Peyer's patch (tissue), 4 donors: ENCODE data around the gene TYRP1. TPM values are rescaled to one million over a fixed set of nuclear protein-coding genes. Genes with fewer than 3 reads are reported as not detected.

Source experiments
- DNase-seq, 3 donors: peaks; one replicate each; pipeline ENCODE4 v3.0.0-alpha.2; 2017 to 2019
- H3K27ac ChIP-seq, 4 donors: fragments of 200-600 bp; sonication (generic); one replicate each; pipeline ENCODE4 v1.5.1; 2016 to 2019
- H3K27me3 ChIP-seq, 2 donors: fragments of 200-600 bp; sonication (generic); one replicate each; pipeline ENCODE4 v1.5.1; 2019
- H3K36me3 ChIP-seq, 3 donors: fragments of 200-600 bp; sonication (generic); one replicate each; pipeline ENCODE4 v1.5.1; 2016 to 2019
- H3K4me1 ChIP-seq, 4 donors: fragments of 200-600 bp; sonication (generic); one replicate each; pipeline ENCODE4 v1.5.1; 2016 to 2019
- H3K4me3 ChIP-seq, 4 donors: fragments of 200-600 bp; sonication (generic); 1 replicate in 3 of 4; 2 replicates in 1 of 4; pipeline ENCODE4 v1.5.1; 2016 to 2019; ENCODE audit warnings: mild to moderate bottlenecking in 1 of 4
- H3K9me3 ChIP-seq, 4 donors: fragments of 200-600 bp; sonication (generic); one replicate each; pipeline ENCODE4 v1.5.1; 2016 to 2019; ENCODE audit warnings: mild to moderate bottlenecking in 1 of 4
- POLR2A ChIP-seq, 2 donors: fragments of 450-650 bp; IDR thresholded peaks; one replicate each; pipeline ENCODE4 v1.5.1; 2017; ENCODE audit warnings: antibody characterized with exemption in 2 of 2, mild to moderate bottlenecking in 2 of 2, moderate library complexity in 2 of 2
- total RNA-seq, 4 donors: library from RNA; depleted of rRNA; stranded (reverse); fragments of >200 nt; gene quantifications; one replicate each; pipeline ENCODE4 v1.1.0, GENCODE V29; 2016
- TF ChIP-seq, protein P1 (sequence below), 6 experiments: fragments of 450-650 bp in 4 of 6; fragments of 200-600 bp in 2 of 6; sonication (generic) in 1 of 6; IDR thresholded peaks; one replicate each; pipeline ENCODE4 v1.5.1; 2017 to 2019; ENCODE audit warnings: antibody characterized with exemption in 6 of 6, mild to moderate bottlenecking in 3 of 6, moderate library complexity in 1 of 6

TYRP1 gene
- total RNA-seq, 4 donors from 2014 or later, result 0.70 to 2.5 (median 0.80) TPM; not detected in 1

DNA sequence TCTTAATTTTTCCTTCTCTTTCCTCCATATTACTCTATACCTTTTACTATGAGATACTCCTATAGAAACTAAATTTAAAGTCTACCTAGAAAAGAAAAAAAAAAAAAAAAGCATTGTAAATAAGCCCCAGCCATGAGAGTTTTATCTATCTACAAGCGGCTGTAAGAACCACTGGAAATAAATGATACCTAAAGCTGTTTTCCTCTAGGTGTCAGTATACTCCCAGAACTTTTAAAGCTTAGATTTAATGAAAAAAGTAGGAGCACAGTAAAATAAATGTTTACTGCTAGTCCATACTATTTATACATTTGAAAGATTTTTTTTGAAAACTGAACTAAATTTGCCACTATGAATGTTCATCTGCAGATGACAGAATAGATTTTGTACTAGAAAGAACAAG, 26.2 kb downstream of the TYRP1 start:
- TF ChIP-seq, protein P1, sequence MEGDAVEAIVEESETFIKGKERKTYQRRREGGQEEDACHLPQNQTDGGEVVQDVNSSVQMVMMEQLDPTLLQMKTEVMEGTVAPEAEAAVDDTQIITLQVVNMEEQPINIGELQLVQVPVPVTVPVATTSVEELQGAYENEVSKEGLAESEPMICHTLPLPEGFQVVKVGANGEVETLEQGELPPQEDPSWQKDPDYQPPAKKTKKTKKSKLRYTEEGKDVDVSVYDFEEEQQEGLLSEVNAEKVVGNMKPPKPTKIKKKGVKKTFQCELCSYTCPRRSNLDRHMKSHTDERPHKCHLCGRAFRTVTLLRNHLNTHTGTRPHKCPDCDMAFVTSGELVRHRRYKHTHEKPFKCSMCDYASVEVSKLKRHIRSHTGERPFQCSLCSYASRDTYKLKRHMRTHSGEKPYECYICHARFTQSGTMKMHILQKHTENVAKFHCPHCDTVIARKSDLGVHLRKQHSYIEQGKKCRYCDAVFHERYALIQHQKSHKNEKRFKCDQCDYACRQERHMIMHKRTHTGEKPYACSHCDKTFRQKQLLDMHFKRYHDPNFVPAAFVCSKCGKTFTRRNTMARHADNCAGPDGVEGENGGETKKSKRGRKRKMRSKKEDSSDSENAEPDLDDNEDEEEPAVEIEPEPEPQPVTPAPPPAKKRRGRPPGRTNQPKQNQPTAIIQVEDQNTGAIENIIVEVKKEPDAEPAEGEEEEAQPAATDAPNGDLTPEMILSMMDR (IDR thresholded peaks at IDR 0.05), result peak in 4 of 6 experiments; percentile 25 to 63 (median 57)
- TF ChIP-seq POLR2A (IDR thresholded peaks at IDR 0.05), result no peak
- no peak overlapping the region for H3K27ac ChIP-seq
- no peak for DNase-seq
- no peaks in the 10 kb centered on the region for H3K27me3 ChIP-seq
- H3K9me3 ChIP-seq, result no peaks in the 10 kb centered on the region
- H3K36me3 ChIP-seq, result no peaks in the 10 kb centered on the region
- H3K4me3 ChIP-seq, result no peak overlapping the region
- H3K4me1 ChIP-seq, result no peaks in the 10 kb centered on the region

GRCh38 chr9:12720551-12720950, 27.4 kb downstream of the TYRP1 start:
- Histone ChIP-seq H3K27me3 (no peaks in the 10 kb centered on the region), H3K4me3 (no peak overlapping the region), H3K36me3 (no peaks in the 10 kb centered on the region), H3K9me3 (no peaks in the 10 kb centered on the region), H3K27ac (no peak overlapping the region), H3K4me1 (no peaks in the 10 kb centered on the region)
- DNase-seq, result no peak
- TF ChIP-seq POLR2A (IDR thresholded peaks at IDR 0.05), result no peak
- TF ChIP-seq, protein P1 (IDR thresholded peaks at IDR 0.05), result no peak

- Histone ChIP-seq H3K4me3 (no peak overlapping the region), H3K9me3 (no peaks in the 10 kb centered on the region), H3K27me3 (no peaks in the 10 kb centered on the region), H3K4me1 (no peaks in the 10 kb centered on the region), H3K27ac (no peak overlapping the region), H3K36me3 (no peaks in the 10 kb centered on the region)
- DNase-seq, result no peak
- TF ChIP-seq, protein P1 (IDR thresholded peaks at IDR 0.05), result no peak
- no peak for TF ChIP-seq POLR2A (IDR thresholded peaks at IDR 0.05)
Observed at GRCh38 chr9:12722131-12722530, 28.9 kb downstream of the TYRP1 start.

GRCh38 chr9:12723409-12724028, 30.3 kb downstream of the TYRP1 start:
- Histone ChIP-seq H3K4me1 (no peaks in the 10 kb centered on the region), H3K36me3 (no peaks in the 10 kb centered on the region), H3K4me3 (no peak overlapping the region), H3K27ac (no peak overlapping the region), H3K27me3 (no peaks in the 10 kb centered on the region), H3K9me3 (no peaks in the 10 kb centered on the region)
- DNase-seq, result no peak
- TF ChIP-seq POLR2A (IDR thresholded peaks at IDR 0.05), result no peak
- TF ChIP-seq, protein P1 (IDR thresholded peaks at IDR 0.05), result peak in 4 of 6 experiments; percentile 31 to 64 (median 62)

GRCh38 chr9:12726795-12727194, 33.6 kb downstream of the TYRP1 start:
- no peak overlapping the region for H3K4me3 ChIP-seq
- no peak overlapping the region for H3K27ac ChIP-seq
- TF ChIP-seq, protein P1 (IDR thresholded peaks at IDR 0.05), result no peak
- TF ChIP-seq POLR2A (IDR thresholded peaks at IDR 0.05), result no peak
- no peaks in the 10 kb centered on the region for H3K27me3 ChIP-seq
- DNase-seq, result no peak
- H3K9me3 ChIP-seq, result no peaks in the 10 kb centered on the region
- H3K36me3 ChIP-seq, result no peaks in the 10 kb centered on the region
- H3K4me1 ChIP-seq, result no peaks in the 10 kb centered on the region
